GM12801 (cell line): ENCODE measurements around the gene IQSEC3.

Source experiments
- CTCF ChIP-seq: IDR thresholded peaks from one replicate; pipeline ENCODE4 v1.5.1; 2011; ENCODE audit warnings: control low read depth; ENCODE audit not compliant: insufficient read length; ENCODE audit errors: extremely low read depth

IQSEC3 gene

GRCh38 chr12:219891-220352, 153.4 kb downstream of the IQSEC3 start:
- TF ChIP-seq CTCF = no peak

- no peak for TF ChIP-seq CTCF
These were observed 153.9 kb downstream of the IQSEC3 start for GRCh38 chr12:220491-220890.

- TF ChIP-seq CTCF = no peak
These were observed 154.5 kb downstream of the IQSEC3 start for GRCh38 chr12:220946-221550.

- no peak for TF ChIP-seq CTCF
These were observed 155.2 kb downstream of the IQSEC3 start for GRCh38 chr12:221736-222135.

GRCh38 chr12:223841-224240, 157.3 kb downstream of the IQSEC3 start:
- no peak for TF ChIP-seq CTCF

GRCh38 chr12:224330-224729, 157.8 kb downstream of the IQSEC3 start:
- TF ChIP-seq CTCF = no peak

- no peak for TF ChIP-seq CTCF
These were observed 158.4 kb downstream of the IQSEC3 start for GRCh38 chr12:225012-225411.
